NCI-H526 treated with DMSO at 0.1 percent for 48 hours (cell line): ENCODE data around the gene RAB19.
"Not testable (repeated sequence)": the region's sequence is repeated elsewhere in the genome, so short reads cannot be mapped to it uniquely, and the experiment has no call there.

Experiments used
- DNase-seq: peaks from one replicate; lab custom pipeline; 2025; lab: John Stamatoyannopoulos, UW

RAB19 gene

DNA sequence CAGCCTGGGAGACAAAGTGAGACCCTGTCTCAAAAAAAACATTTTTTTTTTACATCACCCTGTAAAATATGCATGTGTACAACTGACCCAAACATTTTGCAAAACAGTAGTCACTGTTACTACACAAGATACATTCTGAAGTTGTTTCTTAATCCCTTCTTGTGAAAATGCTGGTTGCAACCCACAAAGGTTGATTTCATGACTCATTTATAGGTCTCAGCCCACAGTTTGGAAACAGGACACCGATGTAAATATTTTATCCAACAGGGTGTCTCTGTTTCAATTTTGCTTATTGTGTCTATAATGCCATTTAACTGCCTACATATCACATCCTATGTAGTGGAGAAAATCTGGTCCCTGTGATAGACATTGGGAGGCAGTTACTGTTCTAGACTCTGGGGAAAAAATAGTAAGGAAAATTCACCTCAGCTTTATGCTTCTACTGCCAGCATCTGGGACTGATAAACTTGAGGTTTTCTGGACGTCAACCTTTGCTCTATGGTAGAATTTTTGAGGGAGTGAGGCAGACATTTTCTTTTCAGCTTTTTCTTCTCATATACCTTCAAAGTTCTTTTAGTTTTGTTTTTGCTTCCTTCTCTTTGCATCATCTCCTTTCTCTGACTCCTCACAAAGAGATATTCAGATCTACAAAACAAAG, 1.6 kb upstream of the RAB19 start:
- no peak for DNase-seq

DNA sequence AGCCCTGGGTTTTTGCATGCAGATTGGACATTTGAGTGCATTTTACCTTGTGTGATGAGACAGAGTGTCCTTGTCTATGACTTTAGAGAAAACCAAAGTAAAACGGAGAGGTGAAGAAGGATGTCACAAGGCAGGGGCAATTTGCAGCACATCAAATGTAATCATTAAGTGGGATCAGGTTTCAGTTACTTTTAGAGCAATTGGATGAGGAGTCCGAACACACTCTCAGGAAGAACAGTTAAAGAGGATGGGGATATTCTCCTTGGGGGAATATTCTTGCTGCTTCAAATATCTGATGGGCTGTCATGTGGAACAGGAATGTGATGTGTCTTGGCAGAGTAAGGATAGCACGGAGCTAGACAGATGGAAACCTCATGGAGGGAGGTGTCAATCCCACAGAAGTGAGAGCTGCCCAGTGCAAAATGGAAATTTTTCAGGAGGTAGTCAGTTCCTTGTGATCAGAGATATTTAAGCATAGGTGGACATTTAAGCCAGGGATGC, 757 bp downstream of the RAB19 start:
- DNase-seq: no peak

DNA sequence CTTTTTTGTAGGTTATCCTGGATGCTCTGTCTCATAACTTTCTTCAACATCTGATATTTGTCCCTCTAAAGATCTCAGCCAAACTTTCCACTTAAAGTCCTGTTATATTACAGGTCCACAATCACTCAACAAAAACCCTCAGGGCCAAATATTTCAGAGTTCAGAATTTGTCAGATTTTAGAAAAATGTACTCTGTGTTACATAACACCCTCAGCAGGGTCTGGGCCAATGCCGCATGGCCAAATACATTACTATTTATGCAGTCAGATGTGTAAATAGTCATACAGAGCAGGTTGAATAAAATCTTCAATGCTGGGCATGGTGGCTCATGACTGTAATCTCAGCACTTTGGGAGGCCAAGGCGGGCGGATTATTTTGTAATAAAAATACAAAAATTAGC, 11.5 kb downstream of the RAB19 start:
- DNase-seq: no peak

DNA sequence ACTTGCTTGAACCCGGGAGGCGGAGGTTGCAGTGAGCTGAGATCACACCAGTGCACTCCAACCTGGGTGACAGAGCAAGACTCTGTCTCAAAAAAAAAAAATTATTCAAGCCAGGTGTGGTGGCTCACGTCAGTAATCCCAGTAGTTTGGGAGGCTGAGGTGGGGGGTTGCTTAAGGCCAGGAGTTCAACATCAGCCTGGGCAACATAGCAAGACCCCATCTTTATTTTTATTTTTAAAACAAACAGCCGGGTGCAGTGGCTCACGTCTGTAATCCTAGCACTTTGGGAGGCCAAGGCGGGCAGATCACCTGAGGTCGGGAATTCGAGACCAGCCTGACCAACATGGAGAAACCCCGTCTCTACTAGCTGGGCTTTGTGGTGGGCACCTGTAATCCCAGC, 12.0 kb downstream of the RAB19 start:
- DNase-seq: not testable (repeated sequence)

DNA sequence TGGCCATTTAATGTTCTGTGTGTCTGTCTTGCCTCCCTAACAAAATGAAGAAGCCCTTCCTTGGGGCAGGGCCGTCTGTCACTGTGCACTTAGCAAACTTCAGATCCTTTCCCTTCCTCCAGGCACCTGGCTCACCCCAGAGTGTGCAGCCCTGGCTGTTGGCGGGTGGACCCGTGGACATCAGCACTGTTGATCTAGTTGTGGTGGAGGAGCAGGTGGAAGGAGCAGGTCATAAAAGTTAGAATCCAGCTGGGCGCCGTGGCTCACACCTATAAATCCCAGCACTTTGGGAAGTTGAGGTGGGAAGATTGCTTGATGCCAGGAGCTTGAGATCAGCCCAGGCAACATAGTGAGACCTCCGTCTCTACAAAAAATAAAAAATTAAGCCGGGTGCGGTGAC, 12.7 kb downstream of the RAB19 start:
- no peak for DNase-seq

DNA sequence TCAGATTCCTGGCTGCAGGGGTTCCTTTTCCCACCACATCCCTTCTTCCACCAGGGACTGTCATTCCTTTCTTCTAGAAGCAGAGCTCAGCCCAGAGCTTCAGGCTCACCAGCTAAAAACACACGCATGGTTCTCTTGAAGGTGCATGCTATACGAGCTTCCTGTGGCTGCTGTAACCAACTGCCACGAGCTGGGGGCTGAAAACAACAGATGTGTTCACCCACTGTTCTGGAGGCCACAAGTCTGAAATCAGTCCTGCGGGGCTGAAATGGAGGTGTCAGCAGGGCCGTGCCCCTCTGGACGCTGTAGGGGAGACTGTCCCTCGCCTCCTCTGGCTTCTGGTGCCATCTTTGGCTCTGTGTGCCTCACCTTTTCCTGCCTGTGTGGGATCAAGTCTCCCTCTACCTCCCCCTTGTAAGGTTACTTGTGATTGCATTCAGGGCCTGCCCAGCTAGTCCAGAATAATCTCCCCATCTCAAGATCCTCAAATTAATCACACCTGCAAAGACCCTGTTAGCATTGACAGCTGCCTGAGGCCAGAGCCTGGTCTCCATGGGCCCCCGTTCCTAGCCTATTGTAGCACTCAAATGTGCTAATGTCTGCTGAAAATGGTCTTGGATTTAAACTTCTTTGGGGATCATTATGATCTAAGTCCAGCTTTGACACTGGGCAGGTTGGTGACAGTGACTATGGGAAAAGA, 13.7 kb downstream of the RAB19 start:
- DNase-seq: no peak

DNA sequence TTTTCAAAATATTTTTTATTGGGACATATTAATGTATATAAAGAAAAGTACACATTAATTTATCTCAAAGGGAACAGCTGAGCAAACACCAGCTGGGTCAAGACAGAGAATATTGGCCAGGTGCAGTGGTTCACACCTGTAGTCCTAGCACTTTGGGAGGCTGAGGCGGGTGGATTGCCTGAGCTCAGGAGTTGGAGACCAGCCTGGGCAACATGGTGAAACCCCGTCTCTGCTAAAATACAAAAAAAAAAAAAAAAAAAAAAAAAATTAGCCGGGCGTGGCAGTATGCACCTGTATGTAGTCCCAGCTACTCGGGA, 14.3 kb downstream of the RAB19 start:
- not testable (repeated sequence) for DNase-seq

DNA sequence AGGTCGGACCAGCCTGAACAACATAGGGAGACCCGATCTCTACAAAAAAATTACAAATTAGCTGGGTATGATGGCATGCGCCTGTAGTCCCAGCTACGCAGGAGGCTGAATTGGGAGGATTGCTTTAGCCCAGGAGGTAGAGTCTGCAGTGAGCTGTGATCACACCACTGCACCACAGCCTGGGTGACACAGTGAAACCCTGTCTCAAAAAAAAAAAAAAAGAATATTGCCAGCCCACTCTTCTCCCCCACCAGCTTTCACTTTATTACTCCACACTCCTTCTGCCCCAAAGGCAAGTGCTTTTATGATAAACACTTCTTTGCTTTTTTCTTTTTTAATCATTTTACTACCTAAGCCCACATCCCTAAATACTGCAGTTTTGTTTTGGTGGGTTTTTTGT, 14.8 kb downstream of the RAB19 start:
- DNase-seq: no peak

DNA sequence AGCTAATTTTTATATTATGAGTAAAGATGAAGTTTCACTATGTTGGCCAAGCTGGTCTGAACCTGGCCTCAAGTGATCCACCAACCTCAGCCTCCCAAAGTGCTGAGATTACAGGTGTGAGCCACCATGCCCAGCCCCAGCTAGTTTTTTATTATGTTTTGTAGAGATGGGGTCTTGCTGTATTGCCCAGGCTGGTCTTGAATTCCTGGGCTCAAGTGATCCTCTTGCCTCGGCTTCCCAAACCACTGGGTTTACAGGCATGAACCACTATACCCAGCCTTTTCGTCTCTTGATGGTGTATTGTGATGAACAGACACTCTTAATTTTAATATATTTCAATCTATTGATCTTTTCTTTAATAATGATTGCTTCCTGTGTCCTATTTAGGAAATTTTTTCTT, 17.7 kb downstream of the RAB19 start:
- DNase-seq: no peak

DNA sequence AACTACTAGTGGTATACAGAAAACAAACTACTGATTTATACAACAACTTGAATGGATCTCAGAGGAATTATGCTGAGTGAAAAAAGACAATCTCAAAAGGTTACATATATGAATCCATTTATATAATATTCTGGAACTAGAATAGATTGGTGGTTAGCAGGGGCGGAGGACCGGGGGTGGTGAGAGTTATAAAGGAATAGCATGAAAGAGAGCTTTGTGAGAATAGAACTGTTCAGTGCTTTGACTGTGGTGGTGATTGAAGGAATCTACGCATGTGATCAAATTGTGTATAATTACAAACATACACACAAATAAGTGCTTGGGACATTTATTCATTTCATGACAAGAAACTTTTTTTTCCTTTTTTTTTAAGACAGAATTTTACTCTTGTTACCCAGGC, 19.6 kb downstream of the RAB19 start:
- no peak for DNase-seq

DNA sequence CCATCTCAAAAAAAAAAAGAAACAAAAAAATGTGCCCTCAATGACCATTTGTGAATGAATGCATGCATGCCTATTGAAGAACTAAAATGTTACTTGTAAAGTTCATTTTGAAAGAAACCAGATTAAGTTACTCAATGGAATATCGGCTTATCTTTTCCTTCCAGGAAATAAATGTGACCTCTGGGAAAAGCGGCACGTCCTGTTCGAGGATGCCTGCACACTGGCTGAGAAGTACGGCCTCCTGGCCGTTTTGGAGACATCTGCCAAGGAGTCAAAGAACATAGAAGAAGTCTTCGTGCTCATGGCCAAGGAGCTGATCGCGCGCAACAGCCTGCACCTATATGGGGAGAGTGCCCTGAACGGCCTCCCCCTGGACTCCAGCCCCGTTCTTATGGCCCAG, 21.9 kb downstream of the RAB19 start:
- no peak for DNase-seq

DNA sequence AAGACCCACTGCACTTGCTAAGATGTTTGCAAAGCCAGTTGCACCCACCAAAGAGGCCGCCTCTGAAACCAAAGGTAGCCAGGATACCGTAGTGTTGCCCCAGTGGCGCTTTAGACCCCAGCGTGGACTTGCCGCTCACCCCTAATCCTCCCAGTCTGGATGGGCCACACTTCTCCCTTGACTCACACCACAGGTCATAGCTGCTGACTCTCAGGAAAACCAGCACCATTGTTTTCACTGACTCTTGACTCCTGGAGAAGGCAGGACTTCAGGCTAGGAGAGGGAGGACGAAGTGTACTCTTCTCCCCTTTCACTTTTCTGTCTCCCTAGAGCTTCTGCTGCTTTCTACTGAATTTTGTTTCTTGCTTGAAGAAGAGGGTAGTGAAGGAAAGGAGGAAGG, 22.3 kb downstream of the RAB19 start:
- DNase-seq: no peak

DNA sequence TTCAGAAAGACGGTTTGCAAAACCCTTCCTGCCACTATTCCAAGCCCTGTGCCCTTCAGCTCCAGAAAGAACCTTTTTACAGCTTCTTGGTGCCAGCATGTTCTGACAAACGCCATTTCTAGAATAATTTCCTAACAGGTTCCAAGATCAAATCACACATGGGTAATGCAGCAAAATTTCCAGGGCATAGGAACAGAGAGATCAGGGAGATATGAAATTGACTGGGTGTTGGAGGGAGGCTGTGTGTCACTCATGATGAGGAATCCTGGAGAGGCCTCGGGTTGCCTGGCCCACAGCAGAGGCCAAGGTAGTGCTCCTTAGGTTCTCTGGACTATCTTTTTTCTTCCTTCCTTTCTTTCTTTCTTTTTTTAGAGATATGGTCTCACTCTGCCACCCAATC, 29.5 kb downstream of the RAB19 start:
- DNase-seq: no peak

DNA sequence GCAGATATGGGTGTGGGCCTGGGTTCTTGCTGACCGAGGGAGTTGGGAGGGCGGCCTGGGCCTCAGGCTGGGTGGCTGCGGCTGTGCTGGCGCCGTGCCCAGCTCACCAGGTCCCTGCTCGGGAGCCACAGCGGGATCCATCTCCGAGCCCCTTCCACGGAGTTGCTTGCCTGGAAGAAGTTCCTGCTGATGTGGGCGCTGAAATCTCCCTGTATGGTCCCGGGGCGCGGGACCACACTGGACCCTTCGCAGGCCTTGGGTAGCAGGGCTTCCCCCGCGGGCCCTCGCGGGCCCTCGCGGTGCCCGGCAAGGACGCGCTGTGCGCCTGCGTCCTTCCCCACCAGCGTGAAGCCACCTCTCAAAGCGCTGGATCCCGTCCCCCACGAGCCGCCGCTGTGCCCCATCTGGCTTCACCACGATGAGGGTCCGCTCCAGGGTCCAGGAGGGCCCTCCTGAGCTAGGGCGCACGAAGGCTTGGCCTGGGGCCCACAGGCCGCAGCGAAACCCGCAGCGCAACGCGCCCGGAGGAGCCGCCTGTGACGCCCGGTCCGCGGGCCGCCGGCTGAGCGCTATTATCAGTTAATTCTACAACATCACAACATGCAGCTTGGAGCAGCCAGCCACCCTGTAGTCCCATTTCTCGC, 31.5 kb downstream of the RAB19 start:
- DNase-seq: no peak

DNA sequence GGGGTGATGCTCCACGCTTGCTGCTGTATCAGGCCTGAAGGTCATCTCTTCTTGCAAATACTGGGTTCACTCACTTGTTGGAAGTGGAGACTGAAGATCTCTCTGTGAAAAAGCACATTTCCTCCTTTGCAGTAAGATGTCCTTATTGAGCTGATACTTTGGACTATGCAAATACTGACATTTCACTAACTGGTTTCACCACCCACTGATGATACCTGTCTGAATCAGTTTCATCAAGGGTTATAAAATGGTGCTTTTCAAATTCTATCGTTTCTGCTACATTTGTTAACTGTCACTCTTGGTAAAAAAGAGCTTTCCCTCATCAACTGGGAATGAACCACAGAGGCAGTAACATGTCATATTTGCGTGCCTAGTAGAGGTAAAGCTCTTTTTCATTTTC, 35.5 kb downstream of the RAB19 start:
- DNase-seq: no peak

DNA sequence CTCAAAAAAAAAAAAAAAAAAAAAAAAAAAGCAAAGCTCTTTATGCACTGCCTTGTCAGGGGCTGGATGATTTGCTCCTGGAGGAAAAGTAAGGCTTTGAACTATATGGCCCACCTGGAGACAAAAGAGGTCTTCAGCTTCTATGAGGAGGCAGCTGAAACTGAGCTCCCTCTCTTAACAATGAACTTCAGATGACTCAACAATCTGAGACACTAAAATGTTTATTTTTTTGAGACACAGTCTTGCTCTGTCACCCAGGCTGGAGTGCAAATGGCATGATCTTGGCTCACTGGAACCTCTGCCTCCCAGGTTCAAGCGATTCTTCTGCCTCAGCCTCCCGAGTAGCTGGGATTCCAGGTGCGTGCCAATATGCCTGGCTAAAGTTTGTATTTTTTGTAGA, 36.7 kb downstream of the RAB19 start:
- no peak for DNase-seq

DNA sequence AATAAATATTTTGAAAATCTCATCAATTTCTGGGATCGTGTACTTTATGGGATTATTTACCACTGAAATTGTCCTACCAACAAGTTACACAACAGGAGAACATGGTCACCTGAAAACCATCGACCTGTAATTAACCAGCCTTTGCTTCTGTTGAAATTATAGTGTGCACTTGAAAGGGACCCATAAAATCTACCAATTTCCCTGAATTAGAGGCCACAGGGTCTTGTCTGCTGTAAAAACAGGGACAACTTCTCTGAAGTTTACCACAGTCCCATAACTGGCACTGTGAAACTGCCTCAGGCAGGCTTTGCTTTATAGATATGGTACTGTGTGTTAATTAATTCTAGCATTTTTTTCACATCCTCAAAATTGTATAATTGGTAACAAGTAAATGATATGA, 37.7 kb downstream of the RAB19 start:
- DNase-seq: no peak

DNA sequence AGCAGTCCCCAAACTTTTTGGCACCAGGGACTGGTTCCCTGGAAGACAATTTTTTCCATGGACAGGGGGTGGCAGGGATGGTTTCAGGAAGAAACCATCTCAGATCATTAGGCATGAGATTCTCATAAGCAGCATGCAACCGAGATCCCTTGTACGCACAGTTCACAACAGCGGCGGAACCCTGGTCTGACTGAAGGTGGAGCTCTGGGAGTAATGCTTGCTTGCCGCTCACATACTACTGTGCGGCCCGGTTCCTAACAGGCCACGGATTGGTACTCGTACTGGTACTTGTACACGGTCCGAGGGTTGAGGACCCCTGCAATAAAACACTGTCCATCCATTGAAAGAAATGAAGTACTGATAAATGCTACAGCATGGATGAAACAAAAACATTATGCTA, 42.6 kb downstream of the RAB19 start:
- DNase-seq: no peak

DNA sequence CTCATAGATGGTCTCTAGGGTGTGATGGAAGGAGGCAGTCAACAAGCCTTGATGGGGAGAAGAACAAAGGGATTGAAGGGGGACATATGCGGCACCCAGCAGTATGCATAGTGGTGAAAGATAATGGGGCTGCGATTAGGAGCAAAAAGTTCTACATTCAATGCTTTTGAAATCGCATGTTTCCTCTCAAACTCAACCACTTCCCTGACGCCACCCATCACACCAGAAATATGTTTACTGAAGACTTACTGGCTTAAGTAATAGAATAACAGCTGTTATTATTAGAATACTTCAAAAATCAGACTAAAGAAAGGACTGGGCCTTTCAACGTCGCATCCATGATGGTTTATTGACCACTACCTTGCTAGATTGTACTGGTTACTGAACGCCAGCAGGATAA, 44.0 kb downstream of the RAB19 start:
- DNase-seq: no peak

DNA sequence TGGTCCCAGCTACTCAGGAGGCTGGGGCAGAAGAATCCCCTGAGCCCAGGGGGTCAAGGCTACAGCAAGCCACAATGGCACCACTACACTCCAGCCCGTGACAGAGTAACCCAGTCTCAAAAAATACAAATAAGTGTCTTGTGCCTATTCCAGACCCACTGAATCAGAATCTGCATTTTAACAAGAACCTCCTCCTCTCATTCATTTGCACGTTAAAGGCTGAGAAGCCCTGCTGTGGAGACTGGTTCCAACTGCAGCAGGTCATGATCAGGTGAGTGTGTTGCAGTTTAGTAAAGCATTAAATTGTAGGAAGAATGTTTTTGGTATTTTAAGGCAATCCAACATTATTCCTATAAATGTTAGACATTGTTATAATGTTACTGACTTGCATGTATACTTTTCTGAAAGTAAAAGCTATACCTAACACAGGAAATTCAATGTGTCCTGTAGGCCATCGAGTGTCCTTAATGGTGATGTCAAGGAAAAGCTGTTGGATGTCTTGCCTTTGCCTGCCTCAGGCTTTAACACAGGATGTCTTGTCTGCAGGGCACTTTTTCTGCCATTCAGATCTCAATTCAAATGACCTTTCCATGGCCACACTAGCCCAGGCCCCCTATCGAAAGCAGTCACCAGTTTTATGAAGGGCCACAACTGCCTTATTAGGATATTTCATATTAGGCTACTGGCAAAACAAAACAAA, 45.1 kb downstream of the RAB19 start:
- no peak for DNase-seq

DNA sequence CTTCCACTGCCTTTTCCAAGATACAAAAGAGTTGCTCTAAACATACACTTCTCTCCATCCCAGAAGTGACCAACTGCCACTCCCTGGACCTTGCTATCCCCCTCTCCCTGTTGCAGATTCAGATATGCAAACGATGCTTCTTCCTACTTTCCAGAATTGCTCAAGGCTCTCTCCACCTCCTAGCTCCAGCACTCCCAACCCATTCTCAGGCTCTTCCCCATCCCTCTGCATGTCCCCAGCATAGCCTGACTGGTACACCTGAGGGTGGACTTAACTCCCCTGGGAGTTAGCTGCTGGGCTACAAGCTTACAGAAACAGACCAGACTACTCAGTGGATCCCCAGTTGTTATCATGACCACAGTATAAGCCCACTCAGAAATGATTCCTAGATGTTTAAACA, 47.9 kb downstream of the RAB19 start:
- DNase-seq: no peak

DNA sequence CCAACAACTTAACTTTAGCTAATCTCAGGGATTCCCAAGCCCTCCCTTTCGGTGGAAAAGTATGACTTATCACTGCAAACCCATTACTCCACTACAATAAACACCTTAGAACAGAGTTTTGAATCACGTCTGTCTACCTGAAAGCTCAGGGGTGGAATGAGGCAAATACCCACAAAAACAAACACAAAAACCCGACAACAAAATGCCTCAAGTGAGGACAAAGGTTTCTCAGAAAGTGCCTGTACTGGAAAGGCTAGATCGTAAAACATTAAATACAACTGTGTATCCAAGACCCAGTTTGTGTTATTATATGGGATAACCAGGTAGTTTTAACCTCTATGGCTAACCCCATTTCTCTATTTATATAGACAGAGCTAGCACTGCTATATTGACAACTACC, 49.4 kb downstream of the RAB19 start:
- no peak for DNase-seq
